NCI-H82 treated with DMSO at 0.1 percent for 48 hours (cell line): Measurements from ENCODE around the gene CEBPA.
"Not testable (repeated sequence)": the region's sequence is repeated elsewhere in the genome, so short reads cannot be mapped to it uniquely, and the experiment has no call there.

Experiments used
- DNase-seq: peaks from one replicate; lab custom pipeline; 2025; ENCODE audit not compliant: unreplicated experiment; lab: John Stamatoyannopoulos, UW

CEBPA gene

DNA sequence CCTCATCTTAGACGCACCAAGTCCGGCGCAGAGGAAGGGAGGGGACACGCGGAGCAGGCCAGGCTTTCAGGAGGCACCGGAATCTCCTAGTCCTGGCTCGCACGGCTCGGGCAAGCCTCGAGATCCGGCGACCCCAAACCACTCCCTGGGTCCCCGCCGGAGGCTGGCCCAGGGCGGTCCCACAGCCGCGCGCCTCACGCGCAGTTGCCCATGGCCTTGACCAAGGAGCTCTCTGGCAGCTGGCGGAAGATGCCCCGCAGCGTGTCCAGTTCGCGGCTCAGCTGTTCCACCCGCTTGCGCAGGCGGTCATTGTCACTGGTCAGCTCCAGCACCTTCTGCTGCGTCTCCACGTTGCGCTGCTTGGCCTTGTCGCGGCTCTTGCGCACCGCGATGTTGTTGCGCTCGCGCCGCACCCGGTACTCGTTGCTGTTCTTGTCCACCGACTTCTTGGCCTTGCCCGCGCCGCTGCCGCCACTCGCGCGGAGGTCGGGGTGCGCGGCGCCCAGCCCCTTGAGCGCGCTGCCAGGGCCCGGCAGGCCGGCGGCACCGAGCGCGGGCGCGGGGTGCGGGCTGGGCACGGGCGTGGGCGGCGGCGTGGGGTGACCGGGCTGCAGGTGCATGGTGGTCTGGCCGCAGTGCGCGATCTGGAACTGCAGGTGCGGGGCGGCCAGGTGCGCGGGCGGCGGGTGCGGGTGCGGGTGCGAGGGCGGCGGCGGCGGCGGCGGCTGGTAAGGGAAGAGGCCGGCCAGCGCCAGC is 1.0 kb downstream of the CEBPA start:
- no peak for DNase-seq

- no peak for DNase-seq
Measured at GRCh38 chr19:33300894-33301143, 1.5 kb downstream of the CEBPA start.

GRCh38 chr19:33300009-33300893 is 2.1 kb downstream of the CEBPA start:
- no peak for DNase-seq

DNA sequence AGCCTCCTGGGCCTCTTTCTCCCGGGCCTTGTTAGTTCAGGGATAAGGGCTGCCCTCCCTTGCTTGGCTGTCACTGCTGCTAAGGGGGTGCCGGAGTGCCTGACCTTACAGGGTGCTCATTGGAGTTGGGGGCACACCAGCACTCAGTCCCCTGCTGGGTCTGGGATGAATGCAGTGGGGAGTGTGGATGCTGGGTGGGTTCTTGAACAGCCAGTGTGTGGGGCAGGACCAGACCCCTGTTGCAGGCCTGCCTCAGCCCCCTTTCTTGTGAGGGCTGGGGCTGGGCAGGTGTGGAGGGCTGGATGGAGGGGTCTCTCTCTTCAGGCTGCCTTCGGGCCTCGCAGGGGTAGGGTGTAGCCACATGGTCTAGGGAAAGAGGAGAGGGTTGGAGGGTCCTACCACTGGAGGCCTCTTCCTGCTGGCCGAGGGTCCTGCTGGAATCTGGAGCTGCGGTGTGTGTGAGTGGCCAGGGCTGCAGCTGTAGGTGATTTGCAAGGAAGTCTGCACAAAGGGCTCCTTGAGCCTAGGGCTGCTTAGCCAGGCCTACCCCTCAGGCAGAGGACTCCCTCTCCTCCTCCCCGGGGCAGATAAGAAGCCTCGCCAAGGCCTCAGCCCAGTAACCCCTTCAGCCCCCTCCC is 3.2 kb downstream of the CEBPA start:
- DNase-seq = no peak

DNA sequence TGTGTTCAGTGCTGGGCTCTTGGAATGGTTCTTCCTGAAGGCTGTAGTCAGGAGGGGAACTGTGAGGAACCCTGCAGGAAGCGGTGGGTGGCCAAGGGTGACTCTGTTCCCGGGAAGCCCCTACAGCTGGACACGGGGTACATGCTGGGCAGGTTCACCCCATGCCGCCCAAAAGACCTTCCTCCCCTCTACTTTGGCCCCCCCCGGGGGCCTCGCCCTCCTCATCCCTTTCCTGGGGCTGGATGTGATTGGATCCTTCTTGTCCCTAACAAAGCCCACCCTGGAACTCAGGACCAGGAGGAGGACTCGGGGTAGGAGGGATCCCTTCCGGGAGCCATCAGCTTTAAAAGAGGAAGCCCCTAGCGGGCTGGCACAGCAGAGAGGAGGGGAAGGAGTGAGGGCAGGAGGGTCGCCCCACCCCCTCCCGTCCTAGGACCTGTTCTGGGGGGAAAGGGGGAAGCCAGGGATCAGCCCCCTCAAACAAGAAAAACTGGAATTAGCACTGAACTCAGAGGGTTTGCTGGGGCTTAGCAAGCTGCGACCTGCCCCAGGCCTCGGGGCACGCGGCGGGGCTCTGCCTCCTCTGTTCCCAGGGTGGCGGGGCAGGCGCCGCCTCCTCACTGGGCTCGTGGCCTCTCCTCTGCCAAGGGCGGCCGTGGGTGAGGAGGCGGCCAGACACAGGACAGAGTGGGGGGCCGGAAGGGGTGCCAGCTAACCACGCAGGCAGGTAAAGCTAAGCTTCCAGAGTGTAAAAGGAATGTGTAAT is 4.0 kb downstream of the CEBPA start:
- no peak for DNase-seq

DNA sequence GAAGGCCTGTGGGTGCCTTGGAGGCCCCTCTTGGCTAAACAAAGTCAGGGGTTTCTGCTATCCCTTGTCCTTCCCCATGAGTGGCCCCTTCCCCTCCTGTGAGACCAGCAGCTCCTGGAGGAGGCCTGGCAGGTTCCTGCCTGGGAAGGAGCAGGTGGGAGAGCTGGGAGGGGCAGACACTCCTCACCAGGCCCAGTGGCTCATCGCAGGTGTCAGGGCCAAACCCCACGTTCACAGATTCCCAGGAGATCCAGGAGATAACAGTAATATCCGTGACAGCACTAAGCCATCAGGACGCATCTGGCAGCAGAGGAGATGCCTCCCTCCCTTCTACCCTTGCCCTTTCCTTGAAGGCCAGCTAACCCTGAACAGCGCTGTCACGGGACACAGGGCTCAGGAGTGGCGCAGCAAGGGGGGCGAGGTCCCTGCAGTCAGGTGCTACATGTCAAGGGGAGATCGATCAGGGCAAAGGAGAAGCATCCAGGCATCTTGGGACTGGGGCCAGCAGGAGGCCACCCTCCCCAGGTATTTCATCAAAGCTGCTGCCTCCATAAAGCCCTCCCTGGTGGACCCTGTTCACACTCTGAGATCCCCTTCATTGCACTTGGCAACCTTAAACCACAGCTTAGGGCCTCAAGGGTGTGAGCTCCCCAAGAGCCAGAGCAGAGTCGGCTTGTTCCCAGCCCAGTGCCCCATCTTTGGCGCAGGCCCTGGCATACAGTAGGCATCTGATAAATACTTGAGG is 4.8 kb downstream of the CEBPA start:
- no peak for DNase-seq

DNA sequence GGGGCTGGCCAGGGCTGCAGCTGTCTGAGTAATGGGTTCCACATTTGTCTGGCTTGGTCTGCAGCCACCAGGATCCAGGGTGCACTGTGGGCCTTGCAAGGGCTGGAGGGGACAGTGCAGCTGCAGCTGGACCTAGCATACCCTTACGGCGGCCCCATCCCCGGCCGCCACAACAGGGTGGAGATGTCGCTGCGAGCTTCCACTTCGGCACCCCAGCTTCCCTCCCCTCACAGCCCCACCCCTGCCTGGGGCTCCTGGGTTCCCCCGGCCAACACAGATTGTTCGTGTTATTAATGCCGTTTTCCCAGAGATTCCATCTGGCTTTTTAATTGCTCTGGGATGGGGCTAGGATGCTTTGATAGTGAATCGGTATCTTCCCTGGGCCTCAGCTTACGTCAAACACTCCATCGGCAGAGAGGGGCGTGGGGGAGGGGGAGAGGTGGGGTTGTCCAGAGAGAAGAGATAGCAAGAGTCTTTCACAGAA is 5.8 kb downstream of the CEBPA start:
- DNase-seq = no peak

DNA sequence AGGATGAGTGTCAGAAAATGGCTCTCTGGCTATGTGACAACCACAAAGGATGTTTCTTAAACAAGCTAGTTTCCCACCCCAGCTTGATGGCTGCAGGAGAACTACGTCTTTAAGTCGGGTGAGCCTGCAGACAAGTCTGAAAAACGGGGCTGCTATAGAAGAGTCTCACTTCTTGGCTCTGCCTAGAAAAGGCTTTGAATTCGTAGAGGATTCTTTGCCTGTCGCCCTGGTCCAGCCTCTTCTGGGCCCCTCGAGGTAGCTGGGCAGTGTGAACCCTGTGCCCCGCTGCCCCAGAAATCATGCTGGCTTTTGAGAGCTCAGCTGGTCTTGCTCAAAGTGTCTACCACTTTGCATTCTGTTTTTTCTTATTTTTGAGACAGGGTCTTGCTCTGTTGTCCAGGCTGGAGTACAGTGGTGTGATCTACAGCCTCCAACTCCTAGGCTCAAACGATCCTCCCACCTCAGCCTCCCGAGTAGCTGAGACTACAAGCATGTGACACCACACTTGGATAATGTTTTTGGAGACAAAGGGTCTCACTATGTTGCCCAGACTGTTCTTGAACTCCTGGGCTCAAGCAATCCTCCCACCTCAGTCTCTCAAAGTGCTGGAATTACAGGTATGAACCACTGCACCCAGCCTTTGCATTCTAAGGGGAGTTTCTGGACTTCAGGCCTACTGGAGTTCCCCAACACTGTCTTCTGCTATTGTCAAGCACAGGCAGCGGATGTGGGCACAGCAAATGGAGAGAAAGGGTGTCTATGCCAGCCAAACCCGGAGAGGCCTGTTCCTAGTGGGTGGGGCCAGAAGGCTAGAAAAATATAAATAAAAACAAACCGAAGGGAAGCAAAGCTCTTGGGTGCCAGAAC is 6.5 kb downstream of the CEBPA start:
- DNase-seq = no peak

DNA sequence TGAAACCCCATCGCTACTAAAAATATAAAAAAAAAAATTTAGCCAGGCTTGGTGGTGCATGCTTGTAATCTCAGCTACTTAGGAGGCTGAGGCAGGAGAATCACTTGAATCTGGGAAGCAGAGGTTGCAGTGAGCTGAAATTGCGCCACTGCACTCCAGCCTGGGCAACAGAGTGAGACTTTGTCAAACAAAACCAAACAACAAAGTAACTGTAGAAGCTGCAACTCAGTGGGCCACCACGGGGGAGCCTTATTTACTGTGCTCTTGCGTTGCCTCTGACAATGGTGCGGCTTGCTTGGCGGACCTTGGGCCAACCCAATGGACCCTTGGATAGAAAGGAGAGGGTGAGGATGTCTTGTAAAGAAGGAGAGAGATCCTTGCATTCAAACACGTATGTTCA is 7.3 kb downstream of the CEBPA start:
- DNase-seq = not testable (repeated sequence)

DNA sequence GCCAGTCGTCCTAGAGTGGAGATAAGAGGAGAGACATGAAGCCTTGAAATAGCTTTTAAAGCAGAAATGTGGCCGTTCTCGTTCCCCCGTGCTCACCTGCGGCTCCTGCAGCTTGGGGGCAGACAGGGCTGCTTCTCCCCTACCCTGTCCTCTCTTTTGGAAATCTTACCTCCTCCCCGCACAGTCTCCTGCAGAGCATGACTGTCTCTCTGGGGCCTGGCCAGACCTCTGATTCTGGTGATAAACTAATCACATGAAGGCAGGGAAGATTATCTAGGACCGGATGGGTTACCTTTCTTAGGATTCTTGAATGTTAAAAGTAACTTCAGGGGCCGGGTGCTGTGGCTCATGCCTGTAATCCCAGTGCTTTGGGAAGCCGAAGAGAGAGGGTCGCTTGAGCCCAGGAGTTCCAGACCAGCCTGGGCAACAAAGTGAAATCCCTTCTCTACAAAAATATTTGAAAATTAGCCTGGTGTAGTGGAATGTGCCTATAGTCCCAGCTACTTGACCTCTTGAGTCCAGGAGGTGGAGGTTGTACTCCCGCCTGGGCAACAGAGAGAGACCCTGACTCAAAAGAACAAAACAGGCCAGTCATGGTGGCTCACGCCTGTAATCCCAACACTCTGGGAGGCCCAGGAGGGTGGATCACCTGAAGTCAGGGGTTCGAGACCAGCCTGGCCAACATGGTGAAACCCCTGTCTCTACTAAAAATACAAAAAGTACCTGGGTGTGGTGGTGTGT is 8.1 kb downstream of the CEBPA start:
- no peak for DNase-seq

- no peak for DNase-seq
Measured at GRCh38 chr19:33293255-33294057, 8.9 kb downstream of the CEBPA start.

GRCh38 chr19:33292595-33293254 is 9.6 kb downstream of the CEBPA start:
- peak; percentile 5 for DNase-seq

DNA sequence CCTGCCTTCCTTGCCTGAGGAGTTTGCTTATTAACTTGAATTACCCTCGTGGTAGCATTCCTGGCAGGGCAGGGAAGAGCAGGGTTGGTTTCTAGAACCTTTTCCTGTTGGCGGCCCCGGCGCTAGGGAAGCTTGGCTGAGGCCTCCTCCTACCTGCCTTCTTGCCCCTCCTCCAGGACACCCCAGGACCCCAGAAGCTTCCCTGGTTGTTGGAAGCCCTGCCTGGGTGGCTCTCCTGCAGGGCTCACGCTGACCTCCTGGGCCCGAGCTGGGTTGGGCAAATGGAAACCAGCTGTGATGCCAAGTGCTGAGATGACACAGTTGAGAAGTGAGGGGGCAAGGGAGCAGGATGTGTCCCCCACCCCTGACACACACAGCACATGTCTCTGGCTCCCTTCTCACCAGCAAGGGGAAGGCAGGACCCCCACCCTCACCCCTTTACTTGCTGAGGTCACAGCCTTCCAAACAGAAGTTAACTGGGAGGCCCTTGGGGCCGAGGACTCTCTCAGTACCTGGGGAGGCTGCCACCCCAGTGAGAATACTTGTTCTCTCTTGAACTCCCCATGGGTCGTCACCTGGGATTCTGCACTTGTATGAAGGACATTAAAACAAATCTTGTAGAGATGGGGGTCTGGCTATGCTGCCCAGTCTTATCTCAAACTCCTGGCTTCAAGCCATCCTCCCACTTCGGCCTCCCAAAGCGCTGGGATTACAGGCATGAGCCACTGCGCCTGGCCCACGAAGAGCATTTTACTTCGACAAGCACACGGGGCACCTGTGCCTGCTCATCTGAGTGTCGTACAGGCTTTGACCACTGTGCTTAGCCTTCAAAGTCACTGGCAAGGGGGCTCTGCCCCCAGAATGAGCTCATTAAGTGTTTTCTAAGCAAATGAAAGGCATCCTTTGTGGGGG is 10.5 kb downstream of the CEBPA start:
- no peak for DNase-seq

GRCh38 chr19:33290956-33291622 is 11.2 kb downstream of the CEBPA start:
- DNase-seq = no peak

DNA sequence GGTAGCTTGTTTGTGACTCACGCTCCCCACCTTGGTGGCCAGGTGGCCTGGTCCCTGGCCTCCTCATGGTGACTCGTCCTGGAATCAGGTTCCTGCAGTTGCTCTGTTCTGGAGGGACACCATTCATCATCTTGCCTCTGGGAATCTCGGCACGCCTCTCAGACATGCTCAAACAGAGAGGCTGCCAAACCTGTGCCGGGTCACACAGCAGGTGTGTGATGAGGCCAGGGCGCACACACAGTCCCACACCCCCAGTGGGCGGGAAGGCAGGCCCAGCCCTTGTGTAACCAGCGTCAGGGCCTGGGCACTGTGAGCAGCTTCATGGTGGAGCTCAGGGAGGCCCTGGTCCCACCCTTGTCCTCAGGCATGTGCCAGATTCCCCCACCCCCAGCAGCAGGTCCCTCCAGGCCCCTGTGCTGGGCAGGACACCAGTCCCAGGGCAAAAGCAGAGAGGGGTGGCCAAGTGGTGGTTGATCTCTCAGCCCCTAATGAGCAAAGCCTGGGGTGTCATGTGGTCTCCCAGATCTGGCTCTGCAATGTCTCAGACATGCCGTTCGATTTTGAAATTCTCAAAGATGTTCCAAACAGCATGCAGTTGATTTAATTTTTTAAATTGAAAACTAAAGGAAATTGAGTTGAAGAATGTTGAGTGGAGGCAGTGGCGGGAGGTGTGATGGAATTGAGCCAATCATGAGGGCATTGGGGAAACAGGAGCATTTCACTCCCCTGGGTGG is 12.1 kb downstream of the CEBPA start:
- no peak for DNase-seq
